GM12878 (cell line): ENCODE results near the gene USP51.

ENCODE experiments used
- BCLAF1 ChIP-seq: fragments of 450-650 bp; IDR thresholded peaks from 2 replicates; pipeline ENCODE4 v1.6.1; 2017; ENCODE audit warnings: antibody characterized with exemption, mild to moderate bottlenecking, moderate library complexity
- CREM ChIP-seq: IDR thresholded peaks from 2 replicates; pipeline ENCODE4 v1.6.1; 2014; ENCODE audit warnings: antibody characterized with exemption, low read depth
- CTCF ChIP-seq, 3 experiments: IDR thresholded peaks in 2 of 3; conservative IDR thresholded peaks in 1 of 3; 2 replicates each; pipeline ENCODE4 v1.5.1; 2011; ENCODE audit warnings: low read depth in 3 of 3, low read length in 3 of 3, mild to moderate bottlenecking in 3 of 3, control low read depth in 2 of 3, moderate library complexity in 2 of 3, inconsistent platforms in 1 of 3, mixed read lengths in 1 of 3; ENCODE audit not compliant: control insufficient read depth in 2 of 3, insufficient read depth in 1 of 3; ENCODE audit errors: extremely low read depth in 1 of 3
- EP300 ChIP-seq, 2 experiments: fragments of 150-350 bp in 1 of 2; IDR thresholded peaks; 2 replicates each; pipeline ENCODE4 v1.6.1; 2011 to 2012; ENCODE audit warnings: low read depth in 2 of 2, low read length in 2 of 2, borderline replicate concordance in 1 of 2, improper control_type of control experiment in 1 of 2, inconsistent platforms in 1 of 2; ENCODE audit not compliant: control insufficient read depth in 1 of 2
- JUNB ChIP-seq: IDR thresholded peaks from 2 replicates; pipeline ENCODE4 v1.6.1; 2016; ENCODE audit warnings: antibody characterized with exemption, mild to moderate bottlenecking
- MYC ChIP-seq: IDR thresholded peaks from 2 replicates; pipeline ENCODE4 v1.6.1; 2011; ENCODE audit warnings: mild to moderate bottlenecking, low read length, moderate library complexity, inconsistent platforms; ENCODE audit not compliant: insufficient read depth, insufficient replicate concordance, insufficient read length, severe bottlenecking
- POLR2A ChIP-seq: IDR thresholded peaks from 2 replicates; pipeline ENCODE4 v1.6.1; 2011; ENCODE audit warnings: low read depth, mild to moderate bottlenecking, low read length
- RELA ChIP-seq: fragments of 450-650 bp; IDR thresholded peaks from 2 replicates; pipeline ENCODE4 v1.8.0; 2014; ENCODE audit warnings: borderline replicate concordance; ENCODE audit not compliant: partially characterized antibody
- TAF1 ChIP-seq: IDR thresholded peaks from 2 replicates; pipeline ENCODE4 v1.6.1; 2011; ENCODE audit warnings: mild to moderate bottlenecking, low read depth, low read length, borderline replicate concordance
- USF2 ChIP-seq: IDR thresholded peaks from 2 replicates; pipeline ENCODE4 v1.6.1; 2011; ENCODE audit warnings: low read depth, low read length, improper control_type of control experiment, borderline replicate concordance
- ZBTB33 ChIP-seq: fragments of 450-650 bp; IDR thresholded peaks from 2 replicates; pipeline ENCODE4 v1.6.1; 2017; ENCODE audit warnings: mild to moderate bottlenecking
- ZSCAN29 ChIP-seq: fragments of 450-650 bp; IDR thresholded peaks from 2 replicates; pipeline ENCODE4 v1.6.1; 2017; ENCODE audit warnings: mild to moderate bottlenecking, moderate library complexity

- TF ChIP-seq ZSCAN29 (no peak), BCLAF1 (no peak), MYC (no peak), CTCF (IDR thresholded peaks at IDR 0.05 in 2 of 3, conservative IDR thresholded peaks at IDR 0.05 in 1 of 3; ENCODE audit: control insufficient read depth in 2 of 3, extremely low read depth in 1 of 3, insufficient read depth in 1 of 3, low read depth in 3 of 3, low read length in 3 of 3) (no peak), POLR2A (no peak), EP300 (IDR thresholded peaks at IDR 0.05; ENCODE audit: borderline replicate concordance in 1 of 2, control insufficient read depth in 1 of 2, low read depth in 2 of 2, low read length in 2 of 2) (no peak), TAF1 (no peak), JUNB (no peak), RELA (no peak), CREM (no peak), USF2 (no peak), ZBTB33 (no peak)
These were observed 9.1 kb downstream of the USP51 start for GRCh38 chrX:55480390-55481062.
